GM19043 (cell line): ENCODE data around the gene SVOP.

ENCODE experiments used
- ATAC-seq: cut with Tn5 transposase; IDR thresholded peaks from one replicate; pipeline ENCODE4 v1.9.1; 2021; ENCODE audit warnings: low read depth; ENCODE audit not compliant: unreplicated experiment

SVOP gene

DNA sequence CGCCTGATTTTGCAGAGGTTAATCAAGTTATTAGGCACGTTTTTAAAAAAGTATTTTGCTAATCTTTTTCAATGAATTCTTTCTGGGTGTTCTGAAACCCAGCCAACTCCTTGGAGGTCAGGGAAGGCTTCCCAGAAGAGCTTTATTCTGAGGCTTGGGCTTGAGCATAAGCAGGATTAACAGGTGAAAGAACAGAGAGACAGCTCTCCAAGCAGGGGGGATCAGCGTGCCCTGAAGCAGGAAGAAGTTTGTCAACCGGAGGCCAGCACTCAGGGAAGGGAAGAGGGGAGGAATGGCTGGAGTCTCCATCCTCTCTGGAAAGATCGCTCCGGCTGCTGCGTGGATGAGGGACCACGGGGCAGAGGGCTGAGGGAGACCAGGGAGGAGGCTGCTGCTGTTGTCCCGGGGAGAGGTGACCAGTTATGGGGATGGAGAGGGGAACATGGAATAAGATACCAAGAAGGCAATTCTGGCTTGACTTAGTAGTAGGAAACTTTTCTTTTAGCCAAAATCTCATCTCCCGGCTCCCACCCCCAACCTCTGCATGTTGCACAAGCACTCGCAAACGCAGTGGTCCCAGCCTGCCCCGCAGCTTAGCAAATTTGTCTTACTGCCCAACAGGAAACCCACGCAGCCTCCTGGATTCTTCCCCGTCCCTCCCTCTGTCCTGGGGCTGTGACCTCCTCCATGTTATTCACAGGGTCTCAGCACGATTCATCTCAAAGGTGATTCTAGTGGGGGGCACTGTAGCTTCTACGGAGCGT is 162.4 kb downstream of the SVOP start:
- no peak for ATAC-seq
